SK-MEL-5 (cell line): Measurements from ENCODE around the gene RBMS1. TPM values are rescaled to one million over a fixed set of nuclear protein-coding genes. Genes with fewer than 3 reads are reported as not detected.

Source experiments
- DNase-seq: peaks from one replicate; pipeline ENCODE4 v3.0.0-alpha.2; 2016; ENCODE audit warnings: low read depth, low spot score
- in situ Hi-C: cut with HindIII; loops from 2 replicates; pipeline ENCODE4 v1.10.0; 2016; ENCODE audit warnings: low sequenced_read_pairs, high pct_unique_total_duplicates, low pct_unique_long_range_greater_than_20kb
- total RNA-seq: library from RNA; depleted of rRNA; stranded (reverse); fragments of >200 nt; shearing (Covaris generic); gene quantifications from 2 replicates; pipeline ENCODE4 v1.2.3, GENCODE V29; 2014

RBMS1 gene
- total RNA-seq, 1 experiment from 2014 or later, result 56.8 TPM

GRCh38 chr2:160321006-160321405, 172.6 kb downstream of the RBMS1 start:
- in situ Hi-C loops, result no loop called here
- no peak for DNase-seq

DNA sequence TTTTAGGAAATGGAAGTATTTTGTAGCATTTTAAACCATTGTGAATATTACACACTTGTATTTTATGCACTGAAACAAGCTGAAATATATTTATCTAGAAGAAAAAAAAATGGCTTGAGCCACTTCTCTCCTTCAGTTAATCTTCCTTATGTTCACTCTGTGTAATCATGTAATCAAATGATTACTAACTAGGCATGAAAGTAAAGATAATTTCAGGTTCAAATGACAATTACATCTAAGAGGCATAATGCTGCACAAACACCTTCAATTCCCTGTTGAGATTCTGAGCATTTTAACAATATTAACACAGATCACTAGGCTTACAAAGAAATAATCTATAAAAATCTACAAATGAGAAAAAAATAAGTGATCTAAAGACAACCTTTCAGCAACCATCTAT, 173.9 kb downstream of the RBMS1 start:
- DNase-seq, result no peak
- in situ Hi-C loops, result no loop called here

- in situ Hi-C loops, result no loop called here
These were observed 175.4 kb downstream of the RBMS1 start for GRCh38 chr2:160318218-160318617.

DNA sequence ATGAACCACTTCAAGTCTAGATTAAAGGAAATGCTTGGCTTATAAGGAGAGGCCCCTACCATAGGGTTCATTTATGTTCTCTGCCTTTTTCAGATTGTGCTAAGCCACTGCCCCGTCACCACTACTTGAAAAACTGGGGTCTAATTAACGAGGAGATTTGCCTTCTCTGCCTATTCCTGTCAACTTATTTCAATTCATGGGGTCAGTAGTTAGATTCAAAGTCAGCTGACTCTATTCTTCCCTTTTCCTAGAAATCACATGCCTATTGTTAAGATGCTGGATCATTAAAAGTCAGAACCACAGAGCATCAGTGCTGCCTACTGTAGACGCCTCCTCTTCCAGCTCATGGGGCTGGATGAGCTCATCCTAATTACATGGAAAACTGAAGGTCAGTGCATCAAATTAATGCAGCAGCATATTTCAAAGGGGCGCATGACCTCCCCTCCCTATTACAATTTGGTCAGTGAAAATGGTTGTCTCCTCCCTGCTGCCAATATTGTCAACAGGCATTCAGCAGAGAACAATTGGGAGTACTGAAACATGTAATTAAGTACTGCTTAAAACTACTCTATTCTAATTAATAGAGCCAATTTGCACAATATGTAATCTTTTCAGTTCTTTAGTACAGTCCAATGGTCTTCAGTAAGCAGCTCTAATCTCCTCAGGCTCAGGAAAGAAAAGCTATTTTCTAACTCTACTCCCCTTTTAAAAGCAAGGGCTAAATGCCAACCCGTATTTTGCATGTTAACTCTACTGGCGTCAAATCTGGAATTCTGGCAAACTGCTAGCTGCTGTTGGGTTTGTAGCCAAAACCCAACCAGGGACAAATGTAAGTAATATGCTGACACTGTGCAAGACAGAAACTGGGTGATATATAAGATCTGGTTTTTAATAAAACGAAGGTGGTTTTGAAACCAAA, 176.2 kb downstream of the RBMS1 start:
- in situ Hi-C loops, result no loop called here
- peak; percentile 97 for DNase-seq

More at GRCh38 chr2:160318218-160318617, 175.4 kb downstream of the RBMS1 start:
- DNase-seq, result no peak

DNA sequence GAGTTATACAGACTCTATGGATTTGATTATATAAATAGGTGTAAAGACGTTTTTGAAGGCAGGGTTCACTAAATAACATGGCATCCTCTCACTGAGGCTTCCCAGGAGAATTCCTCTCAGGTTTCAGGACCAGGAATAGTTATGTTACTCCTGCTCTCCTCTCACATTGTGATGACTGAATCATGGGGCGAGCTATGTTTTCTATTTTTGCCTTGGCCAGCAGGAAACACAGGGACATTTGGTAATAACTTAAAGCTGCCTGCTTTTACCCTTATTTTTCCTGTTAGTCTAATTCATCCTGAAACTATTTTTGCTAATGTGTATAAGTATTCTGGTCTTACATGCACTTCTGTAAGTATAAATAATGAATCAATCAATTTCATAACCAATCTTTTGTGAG, 178.3 kb downstream of the RBMS1 start:
- in situ Hi-C loops, result no loop called here
- DNase-seq, result peak; percentile 34

- DNase-seq, result no peak
- in situ Hi-C loops, result no loop called here
These were observed 183.3 kb downstream of the RBMS1 start for GRCh38 chr2:160310118-160310828.

DNA sequence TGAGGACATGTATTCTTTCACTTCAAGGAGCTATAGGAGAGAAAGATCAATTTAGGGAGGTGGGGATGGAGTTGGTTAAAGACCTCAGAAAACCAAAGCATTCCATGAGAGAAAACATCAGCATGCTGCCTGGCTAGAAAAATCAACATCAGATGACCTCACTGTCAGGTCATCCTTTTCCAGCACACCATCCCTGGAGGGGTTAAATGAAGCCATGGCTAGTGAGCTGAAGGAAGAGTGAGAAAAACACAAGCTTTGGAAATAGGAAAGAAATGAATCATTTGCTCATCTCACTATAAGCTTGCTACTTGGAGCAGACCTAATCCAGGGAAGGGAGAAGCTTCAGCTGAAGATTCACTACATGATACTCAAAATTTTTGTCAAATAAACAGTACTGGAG, 184.0 kb downstream of the RBMS1 start:
- DNase-seq, result no peak
- in situ Hi-C loops, result no loop called here

- in situ Hi-C loops, result no loop called here
- no peak for DNase-seq
These were observed 184.7 kb downstream of the RBMS1 start for GRCh38 chr2:160308915-160309314.

GRCh38 chr2:160308476-160308875, 185.1 kb downstream of the RBMS1 start:
- in situ Hi-C loops, result no loop called here
- DNase-seq, result no peak

- in situ Hi-C loops, result no loop called here
- DNase-seq, result peak; percentile 87
These were observed 186.6 kb downstream of the RBMS1 start for GRCh38 chr2:160306985-160307384.

GRCh38 chr2:160305081-160305750, 188.4 kb downstream of the RBMS1 start:
- in situ Hi-C loops, result no loop called here
- DNase-seq, result no peak

DNA sequence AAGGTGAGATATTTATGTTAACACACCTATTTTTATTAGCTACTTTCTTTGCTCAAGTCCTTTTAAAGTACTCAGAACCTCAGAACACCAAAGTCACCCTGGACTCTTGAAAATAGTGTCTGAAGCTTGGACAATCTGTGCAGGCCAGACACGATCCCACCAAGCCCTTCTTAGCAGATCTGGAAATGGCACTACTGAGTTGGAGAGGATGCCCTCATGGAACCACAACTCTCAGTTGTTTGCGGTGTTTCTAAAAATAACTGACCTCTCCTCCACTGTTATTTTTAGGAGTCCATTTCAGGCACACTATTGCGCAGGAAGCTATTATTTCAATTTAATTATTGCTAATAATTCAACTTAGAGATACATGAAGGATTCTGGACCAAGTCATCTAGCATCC, 190.1 kb downstream of the RBMS1 start:
- in situ Hi-C loops, result no loop called here

DNA sequence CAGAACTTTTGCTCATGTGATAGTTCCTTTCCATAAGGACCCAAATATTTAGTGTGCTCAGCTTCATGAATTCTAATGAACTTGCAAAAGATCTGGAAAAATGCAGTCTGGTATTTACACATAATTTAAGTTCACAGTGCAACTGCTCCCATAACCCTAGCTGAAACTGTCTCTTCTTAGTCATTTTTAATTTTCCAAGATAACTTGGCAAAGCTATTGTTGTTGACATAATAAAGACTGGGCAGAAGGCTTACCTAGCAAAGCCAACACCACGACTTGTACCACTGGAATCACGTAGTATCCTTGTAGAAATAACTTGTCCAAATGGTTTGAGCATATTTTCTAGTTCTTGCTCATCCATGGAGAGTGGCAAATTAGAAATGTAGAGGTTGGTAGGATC, 190.5 kb downstream of the RBMS1 start:
- DNase-seq, result no peak
- in situ Hi-C loops, result no loop called here

More for the DNA sequence above, 190.1 kb downstream of the RBMS1 start:
- DNase-seq, result no peak

DNA sequence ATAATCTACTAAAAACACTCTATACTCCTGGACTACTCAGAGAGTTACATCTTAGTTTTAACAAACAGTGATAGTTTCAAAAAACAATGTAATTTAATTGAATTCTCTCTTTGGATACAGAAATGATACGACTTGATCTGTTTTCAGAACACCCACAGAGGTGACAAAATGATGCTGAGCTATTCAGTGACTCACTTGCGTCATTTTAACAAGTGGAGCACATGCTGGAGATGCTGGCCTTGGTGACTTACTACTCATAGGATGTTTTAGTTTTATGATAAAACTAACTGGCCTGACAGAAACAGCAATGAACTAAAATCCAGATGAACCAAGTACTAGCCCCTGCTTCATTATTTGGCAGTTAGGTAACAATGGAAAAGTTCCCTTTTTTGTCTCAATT, 192.2 kb downstream of the RBMS1 start:
- DNase-seq, result no peak

DNA sequence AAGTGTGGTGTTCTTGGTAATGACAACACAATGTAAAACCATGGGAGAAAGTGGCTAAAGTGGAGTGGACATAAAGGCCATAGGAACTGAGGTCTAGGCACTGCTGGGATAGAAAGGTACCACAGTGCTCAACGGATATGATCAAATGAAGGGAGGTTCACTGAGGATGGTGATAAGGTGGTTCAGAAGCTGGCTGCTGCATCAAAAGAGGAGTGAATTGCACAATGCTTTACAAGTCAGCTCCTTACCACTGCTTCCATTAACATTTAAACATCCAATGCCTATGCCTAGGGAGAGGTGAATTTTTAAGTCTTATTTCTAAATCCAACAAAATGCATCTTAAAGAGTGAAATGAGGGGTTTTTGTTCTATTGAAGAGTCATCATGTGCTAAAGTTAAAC, 193.4 kb downstream of the RBMS1 start:
- in situ Hi-C loops, result no loop called here
- DNase-seq, result no peak

More for the DNA sequence above, 192.2 kb downstream of the RBMS1 start:
- in situ Hi-C loops, result no loop called here

DNA sequence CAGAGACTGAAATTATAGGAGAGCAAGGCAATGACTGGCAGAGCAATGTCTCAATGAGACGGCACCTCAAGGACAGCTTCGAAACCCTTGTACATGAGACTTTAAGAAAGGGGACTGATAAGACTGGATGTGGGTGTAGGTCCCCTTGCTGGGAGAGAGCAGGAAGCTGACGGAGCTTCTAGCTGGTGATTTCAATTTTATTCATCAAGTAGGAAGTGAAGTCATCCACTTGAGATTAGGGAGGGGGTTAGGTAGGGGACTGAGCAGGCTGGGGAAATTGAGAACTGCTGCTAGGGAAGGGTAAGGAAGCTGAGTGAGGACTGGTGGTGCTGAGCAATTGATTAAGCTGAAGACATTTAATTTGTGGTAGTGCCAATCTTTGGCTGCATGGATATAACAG, 194.1 kb downstream of the RBMS1 start:
- in situ Hi-C loops, result no loop called here
- DNase-seq, result no peak

- no peak for DNase-seq
- in situ Hi-C loops, result no loop called here
These were observed 194.6 kb downstream of the RBMS1 start for GRCh38 chr2:160298960-160299359.

- DNase-seq, result no peak
- in situ Hi-C loops, result no loop called here
These were observed 197.9 kb downstream of the RBMS1 start for GRCh38 chr2:160295519-160296207.
